ENCODE results near the gene TAS2R43. TPM values are rescaled to one million over a fixed set of nuclear protein-coding genes. Genes with fewer than 3 reads are reported as not detected.
"Not testable (repeated sequence)": the region's sequence is repeated elsewhere in the genome, so short reads cannot be mapped to it uniquely, and the experiment has no call there.

Gene TAS2R43
- total RNA-seq, 1 donor from 2014 or later, result not detected

GRCh38 chr12:11059784-11060183 lies 32.3 kb downstream of the TAS2R43 start:
- H3K4me3 ChIP-seq (ENCODE audit: low read depth, low read length), result no peak overlapping the region
- TF ChIP-seq CTCF (conservative IDR thresholded peaks at IDR 0.05; ENCODE audit: low read depth, low read length), result no peak
- DNase-seq (ENCODE audit: low read depth), result no peak

GRCh38 chr12:11059041-11059440 lies 33.1 kb downstream of the TAS2R43 start:
- no peak for DNase-seq (ENCODE audit: low read depth)
- H3K4me3 ChIP-seq (ENCODE audit: low read depth, low read length), result no peak overlapping the region
- no peak for TF ChIP-seq CTCF (conservative IDR thresholded peaks at IDR 0.05; ENCODE audit: low read depth, low read length)

- TF ChIP-seq CTCF (conservative IDR thresholded peaks at IDR 0.05; ENCODE audit: low read depth, low read length), result no peak
- H3K4me3 ChIP-seq (ENCODE audit: low read depth, low read length), result no peak overlapping the region
- no peak for DNase-seq (ENCODE audit: low read depth)
Observed at GRCh38 chr12:11055306-11055705, 36.8 kb downstream of the TAS2R43 start.

- H3K4me3 ChIP-seq (ENCODE audit: low read depth, low read length); DNase-seq (ENCODE audit: low read depth): not testable (repeated sequence)
Observed at GRCh38 chr12:11049806-11050531, 42.1 kb downstream of the TAS2R43 start.

- DNase-seq (ENCODE audit: low read depth); H3K4me3 ChIP-seq (ENCODE audit: low read depth, low read length): not testable (repeated sequence)
Observed at GRCh38 chr12:11041366-11041765, 50.7 kb downstream of the TAS2R43 start.

Other genes with a start within 250 kb of the TAS2R43 start
- gene PRR4, start 242.8 kb downstream of the TAS2R43 start, total RNA-seq, result 0.29 and 1.2 TPM in 2 replicates
- gene PRH1, start 208.1 kb downstream of the TAS2R43 start, total RNA-seq, result 4.3 and 9.1 TPM in 2 replicates
- gene TAS2R13, start 182.8 kb downstream of the TAS2R43 start, total RNA-seq, result 0.29 and 1.6 TPM in 2 replicates
- gene PRH2, start 163.1 kb downstream of the TAS2R43 start, total RNA-seq, result not detected in 2 replicates
- gene TAS2R14, start 153.1 kb downstream of the TAS2R43 start, total RNA-seq, result 0.06 and 0.72 TPM in 2 replicates
- gene TAS2R50, start 105.4 kb downstream of the TAS2R43 start, total RNA-seq, result not detected in 2 replicates
- 0.36 and 0.58 TPM in 2 replicates for gene TAS2R20, start 94.0 kb downstream of the TAS2R43 start, total RNA-seq
- not detected in 2 replicates for gene TAS2R19, start 69.7 kb downstream of the TAS2R43 start, total RNA-seq
- gene TAS2R31, start 60.9 kb downstream of the TAS2R43 start, total RNA-seq, result 0.65 TPM in 1 of 2 replicates, not detected in the other
- 0.17 TPM in 1 of 2 replicates, not detected in the other for gene TAS2R46, start 30.0 kb downstream of the TAS2R43 start, total RNA-seq
- gene TAS2R30, start 42.3 kb upstream of the TAS2R43 start, total RNA-seq, result 0.07 and 0.12 TPM in 2 replicates
- 7.8 and 9.3 TPM in 2 replicates for gene SMIM10L1, start 78.9 kb upstream of the TAS2R43 start, total RNA-seq
- not detected in 2 replicates for gene TAS2R42, start 94.6 kb upstream of the TAS2R43 start, total RNA-seq
- not detected in 2 replicates for gene PRB3, start 177.4 kb upstream of the TAS2R43 start, total RNA-seq
- not detected in 2 replicates for gene PRB4, start 218.1 kb upstream of the TAS2R43 start, total RNA-seq

Data from epithelial cell of proximal tubule (primary cell).